ENCODE results near the gene TLCD5. TPM values are rescaled to one million over a fixed set of nuclear protein-coding genes. Genes with fewer than 3 reads are reported as not detected.

Gene TLCD5
- total and polyA plus RNA-seq, 7 donors = 0.39 to 2.5 (median 0.71) TPM

DNA sequence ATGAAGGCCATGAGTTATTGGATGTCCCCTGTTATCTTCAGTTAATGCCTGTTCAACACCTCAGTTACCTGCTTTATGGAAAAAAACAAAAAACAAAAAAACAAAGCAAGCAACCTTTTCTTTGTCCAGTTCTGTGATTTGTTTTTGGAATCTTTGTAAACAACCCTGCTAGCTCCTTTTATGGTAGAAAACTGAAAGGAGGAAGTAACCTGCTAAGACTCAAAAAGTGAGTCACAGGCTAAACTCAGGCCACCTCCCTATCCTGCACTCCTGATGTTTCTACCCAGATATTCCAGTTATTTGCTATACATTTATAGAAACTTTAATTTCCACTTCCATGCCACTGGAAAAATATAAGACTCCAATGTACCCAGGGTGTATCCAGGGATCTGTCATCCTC lies 20.6 kb upstream of the TLCD5 start:
- Histone ChIP-seq H3K27ac (no peak overlapping the region), H3K36me3 (ENCODE audit: insufficient read depth in 1 of 2, low read depth in 1 of 2) (no peaks in the 10 kb centered on the region), H3K4me3 (no peak overlapping the region), H3K4me1 (no peaks in the 10 kb centered on the region), H3K27me3 (ENCODE audit: insufficient read depth in 3 of 3, low read length in 2 of 3) (peaks cover 0 to 2% (median 2%) of the 10 kb centered on the region in 3 donors), H3K9me3 (no peaks in the 10 kb centered on the region)
- intact Hi-C loops (cut with DNase I) = loop anchor here in 1 of 2 donors (5.0 kb wide), 1 partner anchor 132 kb away; no protein-coding TSS in a partner anchor
- no peak for ATAC-seq
- no peak for DNase-seq
- TF ChIP-seq, protein P1, sequence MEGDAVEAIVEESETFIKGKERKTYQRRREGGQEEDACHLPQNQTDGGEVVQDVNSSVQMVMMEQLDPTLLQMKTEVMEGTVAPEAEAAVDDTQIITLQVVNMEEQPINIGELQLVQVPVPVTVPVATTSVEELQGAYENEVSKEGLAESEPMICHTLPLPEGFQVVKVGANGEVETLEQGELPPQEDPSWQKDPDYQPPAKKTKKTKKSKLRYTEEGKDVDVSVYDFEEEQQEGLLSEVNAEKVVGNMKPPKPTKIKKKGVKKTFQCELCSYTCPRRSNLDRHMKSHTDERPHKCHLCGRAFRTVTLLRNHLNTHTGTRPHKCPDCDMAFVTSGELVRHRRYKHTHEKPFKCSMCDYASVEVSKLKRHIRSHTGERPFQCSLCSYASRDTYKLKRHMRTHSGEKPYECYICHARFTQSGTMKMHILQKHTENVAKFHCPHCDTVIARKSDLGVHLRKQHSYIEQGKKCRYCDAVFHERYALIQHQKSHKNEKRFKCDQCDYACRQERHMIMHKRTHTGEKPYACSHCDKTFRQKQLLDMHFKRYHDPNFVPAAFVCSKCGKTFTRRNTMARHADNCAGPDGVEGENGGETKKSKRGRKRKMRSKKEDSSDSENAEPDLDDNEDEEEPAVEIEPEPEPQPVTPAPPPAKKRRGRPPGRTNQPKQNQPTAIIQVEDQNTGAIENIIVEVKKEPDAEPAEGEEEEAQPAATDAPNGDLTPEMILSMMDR (IDR thresholded peaks at IDR 0.05) = no peak

DNA sequence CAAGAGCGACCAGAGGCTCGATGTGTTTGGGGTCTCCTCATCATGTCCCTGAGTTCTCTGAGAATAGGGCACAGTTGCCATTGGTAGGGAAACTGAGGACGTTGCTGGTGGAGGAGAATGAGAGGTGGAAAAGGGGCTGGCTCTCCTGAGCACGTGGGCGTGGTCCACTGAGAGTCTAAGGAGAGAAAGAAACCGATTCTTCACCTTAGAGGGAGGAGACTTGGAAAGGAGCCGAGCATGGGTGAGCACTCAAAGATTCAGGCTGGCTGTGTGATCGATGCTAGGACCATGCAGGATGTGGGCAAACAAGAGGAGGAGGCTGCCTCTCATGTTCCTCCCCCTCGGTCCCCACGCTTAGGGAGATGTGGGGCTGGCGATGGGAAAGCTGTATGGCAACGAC lies 19.8 kb upstream of the TLCD5 start:
- ATAC-seq (no peak), DNase-seq (no peak)
- H3K27me3 ChIP-seq (ENCODE audit: insufficient read depth in 3 of 3, low read length in 2 of 3) = peaks cover 0 to 9% (median 2%) of the 10 kb centered on the region in 3 donors
- no peaks in the 10 kb centered on the region for H3K4me1 ChIP-seq
- H3K36me3 ChIP-seq (ENCODE audit: insufficient read depth in 1 of 2, low read depth in 1 of 2) = no peaks in the 10 kb centered on the region
- H3K4me3 ChIP-seq = no peak overlapping the region
- no peak overlapping the region for H3K27ac ChIP-seq
- TF ChIP-seq, protein P1 (IDR thresholded peaks at IDR 0.05) = no peak
- intact Hi-C loops (cut with DNase I) = no loop called here
- WGBS, 3 donors = 81 to 84% (median 83%) methylated on average over 12 of the region's 12 CpGs
- H3K9me3 ChIP-seq = no peaks in the 10 kb centered on the region

DNA sequence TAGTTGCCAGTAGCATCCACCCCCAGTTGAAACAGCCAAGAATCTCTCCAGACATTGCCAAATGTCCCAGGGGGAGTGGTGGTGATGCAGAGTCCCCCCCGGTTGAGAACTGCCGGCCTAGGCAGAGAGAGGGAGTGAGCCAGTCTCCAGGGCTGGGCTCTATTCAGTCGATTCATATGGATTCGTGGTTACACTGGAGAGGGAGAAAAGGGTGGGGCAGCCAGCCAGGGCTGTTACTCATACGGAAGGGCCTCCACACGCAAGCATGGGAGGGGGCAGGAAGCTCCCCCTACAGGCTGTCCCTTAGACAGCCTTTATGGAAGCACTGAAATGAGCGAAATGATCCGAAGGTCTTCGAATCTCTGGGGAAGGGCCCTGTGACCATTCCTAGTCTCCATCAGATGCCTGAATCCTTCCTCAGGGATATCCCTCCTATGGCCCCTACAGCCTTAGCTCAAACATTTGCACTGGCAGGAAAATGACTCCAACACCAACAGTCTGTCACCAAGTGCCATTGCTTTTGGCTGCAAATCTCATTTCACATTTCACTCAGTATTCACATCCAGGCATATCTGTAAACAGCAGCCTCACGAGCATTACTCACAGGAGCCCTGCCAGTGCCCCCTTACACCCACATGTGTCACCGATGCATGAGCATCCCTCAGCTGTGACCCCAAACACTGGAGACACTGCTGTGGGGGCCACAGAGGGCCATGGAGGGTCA lies 18.4 kb upstream of the TLCD5 start:
- Histone ChIP-seq H3K4me3 (no peak overlapping the region), H3K4me1 (no peaks in the 10 kb centered on the region), H3K9me3 (no peaks in the 10 kb centered on the region), H3K36me3 (ENCODE audit: insufficient read depth in 1 of 2, low read depth in 1 of 2) (no peaks in the 10 kb centered on the region), H3K27me3 (ENCODE audit: insufficient read depth in 3 of 3, low read length in 2 of 3) (peaks cover 0 to 18% (median 2%) of the 10 kb centered on the region in 3 donors), H3K27ac (no peak overlapping the region)
- ATAC-seq (no peak), DNase-seq (no peak)
- TF ChIP-seq, protein P1 (IDR thresholded peaks at IDR 0.05) = peak; percentile 7
- WGBS, 3 donors = 46 to 57% (median 49%) methylated on average over 11 of the region's 11 CpGs
- intact Hi-C loops (cut with DNase I) = no loop called here

DNA sequence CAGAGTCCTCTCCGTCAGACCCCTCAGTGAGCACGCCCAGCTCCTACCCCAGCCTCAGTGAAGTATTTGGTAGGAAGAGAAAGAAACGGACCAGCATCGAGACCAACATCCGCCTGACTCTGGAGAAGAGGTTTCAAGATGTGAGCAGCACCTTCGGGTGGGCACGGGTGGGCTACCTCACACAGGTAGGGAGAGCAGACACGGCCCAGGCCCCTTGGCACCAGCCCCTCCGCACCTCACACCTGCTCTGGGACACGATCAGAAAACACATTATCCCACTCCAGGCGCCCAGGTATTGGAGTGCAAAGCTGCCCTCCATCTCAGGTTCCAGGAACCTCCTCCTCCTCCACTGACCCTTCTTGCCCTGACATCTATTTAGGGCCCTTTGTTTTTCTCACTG lies 17.6 kb upstream of the TLCD5 start:
- ATAC-seq (no peak), DNase-seq (no peak)
- Histone ChIP-seq H3K27ac (no peak overlapping the region), H3K9me3 (no peaks in the 10 kb centered on the region), H3K4me1 (no peaks in the 10 kb centered on the region), H3K36me3 (ENCODE audit: insufficient read depth in 1 of 2, low read depth in 1 of 2) (no peaks in the 10 kb centered on the region), H3K27me3 (ENCODE audit: insufficient read depth in 3 of 3, low read length in 2 of 3) (peaks cover 0 to 18% (median 2%) of the 10 kb centered on the region in 3 donors), H3K4me3 (no peak overlapping the region)
- intact Hi-C loops (cut with DNase I) = no loop called here
- WGBS, 3 donors = 89 to 96% (median 92%) methylated on average over 11 of the region's 11 CpGs
- TF ChIP-seq, protein P1 (IDR thresholded peaks at IDR 0.05) = no peak

DNA sequence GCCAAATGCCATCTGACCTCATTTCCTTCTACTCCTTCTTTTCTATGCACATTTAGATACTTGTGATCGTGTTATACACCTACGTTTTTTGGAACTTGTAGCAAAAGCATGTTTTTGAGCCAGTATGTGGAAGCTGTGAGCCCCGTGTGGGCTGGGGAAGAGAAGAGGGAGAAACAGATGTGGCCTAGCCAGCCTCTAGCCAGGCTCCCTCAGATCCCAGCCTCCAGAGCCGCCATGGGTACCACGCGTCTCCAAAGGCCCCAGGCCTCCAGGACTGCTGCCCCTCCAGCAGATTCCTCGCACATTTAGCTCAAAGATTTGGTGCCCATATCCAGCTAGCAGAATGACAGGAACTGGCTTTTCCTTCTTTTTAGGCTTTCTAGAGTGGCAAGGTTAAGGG lies 17.0 kb upstream of the TLCD5 start:
- Histone ChIP-seq H3K27ac (no peak overlapping the region), H3K9me3 (no peaks in the 10 kb centered on the region), H3K36me3 (ENCODE audit: insufficient read depth in 1 of 2, low read depth in 1 of 2) (no peaks in the 10 kb centered on the region), H3K4me1 (no peaks in the 10 kb centered on the region), H3K27me3 (ENCODE audit: insufficient read depth in 3 of 3, low read length in 2 of 3) (peaks cover 0 to 18% (median 2%) of the 10 kb centered on the region in 3 donors), H3K4me3 (no peak overlapping the region)
- ATAC-seq (no peak), DNase-seq (no peak)
- WGBS, 3 donors = 85 to 93% (median 89%) methylated on average over 7 of the region's 7 CpGs
- TF ChIP-seq, protein P1 (IDR thresholded peaks at IDR 0.05) = no peak
- intact Hi-C loops (cut with DNase I) = no loop called here

All from psoas muscle (tissue), 8 donors.